DND-41 (cell line): Measurements from ENCODE around the gene RAB9B.
A peak's percentile ranks its signal among the peaks of the same experiment; 100 is the strongest.

Experiments
- ATAC-seq: fragments of 200-7000 bp; cut with Tn5 transposase; 3 replicates; pipeline ENCODE4 v1.9.1; 2021; ENCODE audit warnings: low read depth; ENCODE audit not compliant: insufficient read depth
- DNase-seq: peaks from one replicate; pipeline ENCODE4 v3.0.0-alpha.2; 2020
- H2AFZ ChIP-seq: 2 replicates; pipeline ENCODE4 v1.6.0; 2012; ENCODE audit warnings: low read depth, low read length
- H3K27ac ChIP-seq: 2 replicates; pipeline ENCODE4 v1.5.1; 2012; ENCODE audit warnings: low read length, inconsistent platforms
- H3K27me3 ChIP-seq: fragments of 200-600 bp; sonication (generic); 2 replicates; pipeline ENCODE4 v1.6.0; 2012; ENCODE audit warnings: low read length, mild to moderate bottlenecking, inconsistent platforms; ENCODE audit not compliant: insufficient read depth, poor library complexity
- H3K36me3 ChIP-seq: 2 replicates; pipeline ENCODE4 v1.5.1; 2012; ENCODE audit warnings: low read length, inconsistent platforms; ENCODE audit not compliant: insufficient read depth
- H3K4me1 ChIP-seq: 2 replicates; pipeline ENCODE4 v1.5.1; 2012; ENCODE audit warnings: mild to moderate bottlenecking, low read length; ENCODE audit not compliant: insufficient read depth
- H3K4me2 ChIP-seq: 2 replicates; pipeline ENCODE4 v1.6.0; 2012; ENCODE audit warnings: mild to moderate bottlenecking, moderate library complexity, low read length, inconsistent platforms; ENCODE audit not compliant: insufficient read depth
- H3K4me3 ChIP-seq, 2 experiments: fragments of 200-600 bp in 1 of 2; shearing (Covaris generic) in 1 of 2; 2 replicates each; pipeline ENCODE4 v1.5.1; 2012 to 2016; ENCODE audit warnings: inconsistent platforms in 2 of 2, low read length in 2 of 2, mild to moderate bottlenecking in 2 of 2, low read depth in 1 of 2, moderate library complexity in 1 of 2
- H3K79me2 ChIP-seq: 2 replicates; pipeline ENCODE4 v1.6.0; 2012; ENCODE audit warnings: low read length, inconsistent platforms; ENCODE audit not compliant: insufficient read depth
- H3K9ac ChIP-seq: 2 replicates; pipeline ENCODE4 v1.6.0; 2012; ENCODE audit warnings: low read depth, mild to moderate bottlenecking, inconsistent platforms, low read length, moderate library complexity
- H3K9me3 ChIP-seq: 2 replicates; pipeline ENCODE4 v1.5.1; 2012; ENCODE audit warnings: low read length, moderate library complexity, mild to moderate bottlenecking, inconsistent platforms; ENCODE audit not compliant: insufficient read depth, severe bottlenecking
- H4K20me1 ChIP-seq: 2 replicates; pipeline ENCODE4 v1.6.0; 2012; ENCODE audit warnings: low read length; ENCODE audit not compliant: insufficient read depth
- CTCF ChIP-seq: IDR thresholded peaks from 2 replicates; pipeline ENCODE4 v1.5.1; 2012; ENCODE audit warnings: borderline replicate concordance, low read length, moderate library complexity, mild to moderate bottlenecking; ENCODE audit not compliant: poor library complexity, severe bottlenecking; ENCODE audit errors: extremely low read depth
- EZH2 ChIP-seq: IDR thresholded peaks from 3 replicates; pipeline ENCODE4 v1.6.1; 2012; ENCODE audit warnings: borderline replicate concordance, low read depth, mild to moderate bottlenecking, moderate library complexity, low read length, inconsistent platforms; ENCODE audit not compliant: severe bottlenecking

The RAB9B gene

GRCh38 chrX:103845165-103845653 lies 13.2 kb upstream of the RAB9B start:
- Histone ChIP-seq H3K9me3 (no peaks in the 10 kb centered on the region), H3K79me2 (no peaks in the 10 kb centered on the region), H3K27me3 (no peaks in the 10 kb centered on the region), H3K27ac (no peak overlapping the region), H3K4me3 (no peak overlapping the region), H2AFZ (no peak overlapping the region), H4K20me1 (no peaks in the 10 kb centered on the region), H3K36me3 (no peaks in the 10 kb centered on the region), H3K4me2 (no peak overlapping the region), H3K9ac (no peak overlapping the region), H3K4me1 (no peaks in the 10 kb centered on the region)
- peak; percentile 59 for DNase-seq
- no peak for TF ChIP-seq EZH2
- TF ChIP-seq CTCF, result peak; percentile 79
- peak; percentile 89 for ATAC-seq

- H3K9ac ChIP-seq, result no peak overlapping the region
- ATAC-seq (no peak), DNase-seq (no peak)
- no peak overlapping the region for H3K27ac ChIP-seq
- no peak overlapping the region for H3K4me3 ChIP-seq
- no peaks in the 10 kb centered on the region for H3K9me3 ChIP-seq
- no peak overlapping the region for H2AFZ ChIP-seq
- no peaks in the 10 kb centered on the region for H3K79me2 ChIP-seq
- H3K4me1 ChIP-seq, result no peaks in the 10 kb centered on the region
- H3K4me2 ChIP-seq, result no peak overlapping the region
- no peaks in the 10 kb centered on the region for H4K20me1 ChIP-seq
- H3K36me3 ChIP-seq, result no peaks in the 10 kb centered on the region
- H3K27me3 ChIP-seq, result no peaks in the 10 kb centered on the region
- TF ChIP-seq EZH2 (no peak), CTCF (no peak)
These were observed 7.3 kb upstream of the RAB9B start for GRCh38 chrX:103839404-103839803.

DNA sequence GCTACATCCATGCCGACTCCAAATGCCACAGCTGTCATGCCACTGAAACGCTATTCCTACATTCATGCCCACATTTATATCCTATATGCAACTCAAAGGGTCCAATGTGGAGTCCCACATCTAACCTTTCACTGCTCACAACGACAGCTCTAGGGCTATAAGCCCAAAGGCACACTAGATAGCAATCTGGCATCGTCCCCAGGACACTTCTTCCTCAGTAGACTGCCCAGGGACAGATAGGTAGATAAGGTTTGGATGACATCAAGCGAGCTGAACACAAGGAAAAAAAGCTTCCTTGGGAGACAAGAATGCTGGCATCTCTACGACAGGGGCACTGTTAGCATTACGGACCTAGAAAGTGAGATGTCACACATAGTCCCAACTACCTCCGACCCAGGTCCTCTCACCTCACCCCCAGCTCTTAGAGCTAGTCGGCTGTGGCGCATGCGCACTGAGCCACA lies 685 bp downstream of the RAB9B start:
- Histone ChIP-seq H3K4me1 (peaks cover 14% of the 10 kb centered on the region), H3K27me3 (no peaks in the 10 kb centered on the region), H3K9ac (peak overlapping the region; percentile 70), H3K4me2 (peak overlapping the region; percentile 71), H3K79me2 (no peaks in the 10 kb centered on the region), H3K9me3 (no peaks in the 10 kb centered on the region), H3K36me3 (no peaks in the 10 kb centered on the region), H2AFZ (peak overlapping the region; percentile 94), H4K20me1 (no peaks in the 10 kb centered on the region), H3K4me3 (peak overlapping the region; percentile 37 to 75; a peak in 3 of 4 replicates), H3K27ac (no peak overlapping the region)
- ATAC-seq, result no peak
- TF ChIP-seq CTCF (no peak), EZH2 (no peak)
- no peak for DNase-seq

DNA sequence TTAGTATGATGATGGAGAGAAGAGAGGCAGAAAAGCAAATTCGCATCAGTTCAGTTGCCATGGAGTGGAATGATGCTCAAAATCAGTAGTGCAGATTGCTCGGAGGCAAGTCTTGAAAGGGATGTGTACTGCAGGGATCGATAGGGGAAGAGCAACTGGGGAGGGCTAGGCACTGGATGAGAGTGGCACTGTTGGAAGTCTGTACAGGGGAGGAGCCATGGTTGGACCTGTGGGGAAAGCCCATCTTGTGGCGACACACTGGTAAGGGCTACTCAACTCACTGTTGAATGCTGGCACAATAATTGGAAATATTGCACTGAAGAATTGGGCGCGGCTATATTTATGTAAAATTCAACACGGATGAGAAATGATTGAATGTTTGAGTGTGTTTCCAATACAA lies 1.2 kb downstream of the RAB9B start:
- no peak overlapping the region for H3K4me3 ChIP-seq
- ATAC-seq, result no peak
- DNase-seq, result no peak
- no peak overlapping the region for H3K27ac ChIP-seq
- H4K20me1 ChIP-seq, result no peaks in the 10 kb centered on the region
- no peak overlapping the region for H2AFZ ChIP-seq
- H3K36me3 ChIP-seq, result no peaks in the 10 kb centered on the region
- no peak overlapping the region for H3K9ac ChIP-seq
- no peaks in the 10 kb centered on the region for H3K79me2 ChIP-seq
- H3K9me3 ChIP-seq, result no peaks in the 10 kb centered on the region
- no peaks in the 10 kb centered on the region for H3K27me3 ChIP-seq
- H3K4me2 ChIP-seq, result peak overlapping the region; percentile 71; the same call in 1 of the 2 replicates
- H3K4me1 ChIP-seq, result peaks cover 14% of the 10 kb centered on the region
- no peak for TF ChIP-seq CTCF
- TF ChIP-seq EZH2, result no peak
